C4-2B (cell line): ENCODE measurements around the gene SCGB1C1.

ENCODE experiments used
- ZFX ChIP-seq: fragments of 450-650 bp; IDR thresholded peaks from 2 replicates; pipeline ENCODE4 v1.6.1; 2017
- TF ChIP-seq, protein P1 (sequence below): fragments of 450-650 bp; conservative IDR thresholded peaks from 2 replicates; pipeline ENCODE4 v1.5.1; 2017; ENCODE audit warnings: mild to moderate bottlenecking

DNA sequence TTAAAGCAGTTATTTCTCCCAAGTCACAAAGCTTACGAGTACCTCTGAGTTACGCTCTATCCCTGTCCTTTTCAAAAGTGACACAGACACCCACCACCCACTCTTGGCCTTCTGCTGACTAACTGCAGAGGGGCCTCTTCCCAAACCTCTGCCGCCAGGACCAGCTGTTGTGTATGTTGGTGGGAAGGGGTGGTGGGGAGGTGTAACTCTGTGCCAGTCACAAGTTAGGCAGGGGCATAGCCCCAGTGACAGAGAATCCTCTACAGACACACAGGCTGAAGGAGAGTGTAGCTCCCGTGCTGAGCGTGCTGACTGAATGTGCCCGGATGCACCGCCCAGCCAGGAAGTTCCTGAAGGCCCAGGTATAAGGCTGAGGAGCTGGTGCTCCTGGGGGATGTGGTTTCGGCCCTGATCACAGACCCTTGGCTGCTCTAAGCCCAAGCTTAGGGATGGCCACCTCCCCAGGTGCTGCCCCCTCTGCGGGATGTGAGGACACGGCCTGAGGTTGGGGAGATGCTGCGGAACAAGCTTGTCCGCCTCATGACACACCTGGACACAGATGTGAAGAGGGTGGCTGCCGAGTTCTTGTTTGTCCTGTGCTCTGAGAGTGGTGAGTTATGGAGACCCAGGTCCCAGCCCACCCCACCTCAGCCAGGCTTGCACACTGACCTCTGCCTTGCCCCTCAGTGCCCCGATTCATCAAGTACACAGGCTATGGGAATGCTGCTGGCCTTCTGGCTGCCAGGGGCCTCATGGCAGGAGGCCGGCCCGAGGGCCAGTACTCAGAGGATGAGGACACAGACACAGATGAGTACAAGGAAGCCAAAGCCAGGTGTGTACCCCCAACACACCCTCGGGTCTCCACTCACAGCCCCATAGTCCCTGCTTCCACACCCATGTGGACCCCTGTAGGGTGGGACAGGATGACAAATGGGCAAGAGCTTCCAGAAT lies 19.5 kb downstream of the SCGB1C1 start:
- TF ChIP-seq, protein P1, sequence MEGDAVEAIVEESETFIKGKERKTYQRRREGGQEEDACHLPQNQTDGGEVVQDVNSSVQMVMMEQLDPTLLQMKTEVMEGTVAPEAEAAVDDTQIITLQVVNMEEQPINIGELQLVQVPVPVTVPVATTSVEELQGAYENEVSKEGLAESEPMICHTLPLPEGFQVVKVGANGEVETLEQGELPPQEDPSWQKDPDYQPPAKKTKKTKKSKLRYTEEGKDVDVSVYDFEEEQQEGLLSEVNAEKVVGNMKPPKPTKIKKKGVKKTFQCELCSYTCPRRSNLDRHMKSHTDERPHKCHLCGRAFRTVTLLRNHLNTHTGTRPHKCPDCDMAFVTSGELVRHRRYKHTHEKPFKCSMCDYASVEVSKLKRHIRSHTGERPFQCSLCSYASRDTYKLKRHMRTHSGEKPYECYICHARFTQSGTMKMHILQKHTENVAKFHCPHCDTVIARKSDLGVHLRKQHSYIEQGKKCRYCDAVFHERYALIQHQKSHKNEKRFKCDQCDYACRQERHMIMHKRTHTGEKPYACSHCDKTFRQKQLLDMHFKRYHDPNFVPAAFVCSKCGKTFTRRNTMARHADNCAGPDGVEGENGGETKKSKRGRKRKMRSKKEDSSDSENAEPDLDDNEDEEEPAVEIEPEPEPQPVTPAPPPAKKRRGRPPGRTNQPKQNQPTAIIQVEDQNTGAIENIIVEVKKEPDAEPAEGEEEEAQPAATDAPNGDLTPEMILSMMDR = no peak
- no peak for TF ChIP-seq ZFX
